Measurements from ENCODE around the gene UROS.

UROS gene

GRCh38 chr10:125815764-125816163 lies 7.3 kb downstream of the UROS start:
- no peak overlapping the region for H3K27ac ChIP-seq (ENCODE audit: low read depth, low read length)
- no peak overlapping the region for H3K4me3 ChIP-seq (ENCODE audit: low read length)
- H3K4me1 ChIP-seq (ENCODE audit: control insufficient read depth, low read length): no peaks in the 10 kb centered on the region
- H3K9me2 ChIP-seq (replicated peaks; ENCODE audit: control insufficient read depth, low read length): no peaks in the 10 kb centered on the region
- H4K20me1 ChIP-seq (ENCODE audit: control insufficient read depth, insufficient read depth, low read depth, low read length): no peaks in the 10 kb centered on the region
- peaks cover 5% of the 10 kb centered on the region for H3K79me2 ChIP-seq (ENCODE audit: control insufficient read depth, low read length)
- H3F3A ChIP-seq (ENCODE audit: control insufficient read depth, insufficient read depth): no peaks in the 10 kb centered on the region
- no peaks in the 10 kb centered on the region for H3K27me3 ChIP-seq (ENCODE audit: control insufficient read depth, low read length)
- peaks cover 34% of the 10 kb centered on the region for H3K36me3 ChIP-seq (ENCODE audit: control insufficient read depth, low read length)
- TF ChIP-seq EZH2phosphoT487 (IDR thresholded peaks at IDR 0.05; ENCODE audit: borderline replicate concordance, low read length) (no peak), CTCF (IDR thresholded peaks at IDR 0.05; ENCODE audit: low read depth, low read length, poor library complexity, severe bottlenecking) (no peak)
- H3K4me2 ChIP-seq (ENCODE audit: low read length): no peak overlapping the region
- no peaks in the 10 kb centered on the region for H3K9me3 ChIP-seq (ENCODE audit: control insufficient read depth, insufficient read depth, low read length)

DNA sequence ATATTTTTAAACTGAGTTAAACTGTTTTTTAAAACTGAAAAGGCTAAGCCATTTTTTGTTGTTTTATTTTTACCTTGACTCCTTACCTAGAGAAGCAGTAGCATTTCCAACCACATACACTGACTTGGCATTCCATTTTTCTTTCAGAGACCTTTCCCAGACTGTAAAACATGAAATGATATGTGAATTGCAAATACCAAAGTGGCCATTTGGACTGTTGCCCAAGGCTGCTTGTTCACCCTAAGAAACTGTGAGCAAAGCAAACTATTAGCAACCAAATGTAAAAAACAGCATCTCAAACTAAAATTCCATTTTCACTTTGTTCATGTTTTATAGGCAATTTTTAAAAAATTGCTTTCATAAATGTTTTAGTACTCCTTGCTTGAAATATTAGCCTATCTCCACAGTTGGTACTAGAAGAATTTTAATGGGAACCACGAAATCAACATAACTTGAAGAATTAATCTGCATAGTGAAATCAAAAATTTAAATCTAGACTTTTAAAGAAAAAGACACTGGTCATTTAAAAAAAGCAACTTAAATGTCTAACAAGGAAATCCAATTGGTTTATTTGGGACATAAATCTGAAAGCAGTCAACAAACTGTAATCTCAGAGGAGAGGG lies 10.8 kb downstream of the UROS start:
- no peak overlapping the region for H3K4me2 ChIP-seq (ENCODE audit: low read length)
- H3K9me2 ChIP-seq (replicated peaks; ENCODE audit: control insufficient read depth, low read length): no peaks in the 10 kb centered on the region
- H3F3A ChIP-seq (ENCODE audit: control insufficient read depth, insufficient read depth): no peaks in the 10 kb centered on the region
- no peaks in the 10 kb centered on the region for H3K4me1 ChIP-seq (ENCODE audit: control insufficient read depth, low read length)
- H3K27ac ChIP-seq (ENCODE audit: low read depth, low read length): no peak overlapping the region
- H3K4me3 ChIP-seq (ENCODE audit: low read length): no peak overlapping the region
- TF ChIP-seq CTCF (IDR thresholded peaks at IDR 0.05; ENCODE audit: low read depth, low read length, poor library complexity, severe bottlenecking) (no peak), EZH2phosphoT487 (IDR thresholded peaks at IDR 0.05; ENCODE audit: borderline replicate concordance, low read length) (no peak)
- H3K36me3 ChIP-seq (ENCODE audit: control insufficient read depth, low read length): peaks cover 47% of the 10 kb centered on the region
- H3K27me3 ChIP-seq (ENCODE audit: control insufficient read depth, low read length): no peaks in the 10 kb centered on the region
- no peaks in the 10 kb centered on the region for H3K9me3 ChIP-seq (ENCODE audit: control insufficient read depth, insufficient read depth, low read length)
- H3K79me2 ChIP-seq (ENCODE audit: control insufficient read depth, low read length): no peaks in the 10 kb centered on the region
- H4K20me1 ChIP-seq (ENCODE audit: control insufficient read depth, insufficient read depth, low read depth, low read length): no peaks in the 10 kb centered on the region

GRCh38 chr10:125811251-125811650 lies 11.8 kb downstream of the UROS start:
- TF ChIP-seq EZH2phosphoT487 (IDR thresholded peaks at IDR 0.05; ENCODE audit: borderline replicate concordance, low read length) (no peak), CTCF (IDR thresholded peaks at IDR 0.05; ENCODE audit: low read depth, low read length, poor library complexity, severe bottlenecking) (no peak)
- Histone ChIP-seq H3K9me2 (replicated peaks; ENCODE audit: control insufficient read depth, low read length) (no peaks in the 10 kb centered on the region), H3K79me2 (ENCODE audit: control insufficient read depth, low read length) (no peaks in the 10 kb centered on the region), H3K4me2 (ENCODE audit: low read length) (no peak overlapping the region), H4K20me1 (ENCODE audit: control insufficient read depth, insufficient read depth, low read depth, low read length) (no peaks in the 10 kb centered on the region), H3K4me1 (ENCODE audit: control insufficient read depth, low read length) (no peaks in the 10 kb centered on the region), H3K27me3 (ENCODE audit: control insufficient read depth, low read length) (no peaks in the 10 kb centered on the region), H3K9me3 (ENCODE audit: control insufficient read depth, insufficient read depth, low read length) (no peaks in the 10 kb centered on the region), H3K4me3 (ENCODE audit: low read length) (no peak overlapping the region), H3K36me3 (ENCODE audit: control insufficient read depth, low read length) (peaks cover 54% of the 10 kb centered on the region), H3K27ac (ENCODE audit: low read depth, low read length) (no peak overlapping the region), H3F3A (ENCODE audit: control insufficient read depth, insufficient read depth) (no peaks in the 10 kb centered on the region)
